Stimulated activated CD4-positive, alpha-beta T cell treated with anti-CD3 and anti-CD28 coated beads, Interleukin-15, amount 100 ng/mL, for 48 hours (primary cell): ENCODE measurements around the gene AADACL2.

ENCODE experiments used
- DNase-seq, 2 donors: peaks; one replicate each; pipeline ENCODE4 v3.0.0-alpha.2; 2020; ENCODE audit warnings: low read depth in 2 of 2

AADACL2 gene

GRCh38 chr3:151804267-151804666 is 70.5 kb downstream of the AADACL2 start:
- DNase-seq = no peak

- no peak for DNase-seq
These were observed 73.1 kb downstream of the AADACL2 start for GRCh38 chr3:151806838-151807237.
